ENCODE data around the gene LCN6. TPM values are rescaled to one million over a fixed set of nuclear protein-coding genes. Genes with fewer than 3 reads are reported as not detected.

The LCN6 gene
- total and polyA plus RNA-seq, 2 of the 13 experiments (the other 11 are each of a cell fraction or from before 2014, with no cell fraction given), result not detected

- no peaks in the 10 kb centered on the region for H3K36me3 ChIP-seq (replicated peaks in 1 of 2; ENCODE audit: control insufficient read depth in 1 of 2, insufficient read depth in 2 of 2, low read length in 2 of 2)
- no peaks in the 10 kb centered on the region for H3K79me2 ChIP-seq (ENCODE audit: insufficient read depth, low read length)
- intact Hi-C loops (cut with micrococcal nuclease; ENCODE audit: unreplicated experiment) (no loop called here), in situ Hi-C loops (cut with HindIII; ENCODE audit: extremely low pct_ligation_motif_present, low pct_unique_long_range_greater_than_20kb) (no loop called here)
- no peaks in the 10 kb centered on the region for H4K20me1 ChIP-seq (ENCODE audit: insufficient read depth, low read length)
- no TSS peak for BruUV-seq (replicated peaks)
- no peak overlapping the region for H3K4me2 ChIP-seq (ENCODE audit: low read depth, low read length)
- DNase-seq (ENCODE audit: low spot score) (no peak), FAIRE-seq (no peak), ATAC-seq (no peak)
- H3K4me3 ChIP-seq (replicated peaks in 1 of 3; ENCODE audit: insufficient read depth in 1 of 3, low read depth in 2 of 3, low read length in 3 of 3), result no peak overlapping the region
- peaks cover 5 to 22% of the 10 kb centered on the region in 2 experiments; a peak in 4 of 5 replicates for H3K27me3 ChIP-seq (ENCODE audit: control insufficient read depth in 1 of 2, insufficient read depth in 2 of 2, low read length in 2 of 2)
- H3K4me1 ChIP-seq (ENCODE audit: insufficient read depth, low read length), result peaks cover 44% of the 10 kb centered on the region
- ChIA-PET CTCF (ENCODE audit: low intra/inter-chr PET ratio, low total read pairs) (no interaction called here), POLR2A (no interaction called here)
- H3K9me3 ChIP-seq (ENCODE audit: low read length), result no peaks in the 10 kb centered on the region
- no peak for TF ChIP-seq STAT6 (CRISPR knock-in tag; IDR thresholded peaks at IDR 0.05; ENCODE audit: borderline replicate concordance)
- TF ChIP-seq ZSCAN25 (CRISPR knock-in tag; IDR thresholded peaks at IDR 0.05), result no peak
- TF ChIP-seq XBP1 (CRISPR knock-in tag; IDR thresholded peaks at IDR 0.05), result no peak
- TF ChIP-seq FLYWCH1 (CRISPR knock-in tag; IDR thresholded peaks at IDR 0.05), result no peak
- no peak for TF ChIP-seq ZNF407 (CRISPR knock-in tag; IDR thresholded peaks at IDR 0.05; ENCODE audit: not compliant biosample characterization)
- no peak overlapping the region for H2AFZ ChIP-seq (ENCODE audit: low read length)
- WGBS (ENCODE audit: low lambda C conversion rate), result 65% methylated on average over 13 of the region's 38 CpGs
- H3K27ac ChIP-seq (ENCODE audit: extremely low read length, insufficient read depth, low read length), result no peak overlapping the region
- no peak overlapping the region for H3K9ac ChIP-seq (ENCODE audit: insufficient read depth, low read depth, low read length)
Measured at GRCh38 chr9:136700959-136701667, 47.2 kb downstream of the LCN6 start.
